Right atrium auricular region (tissue), 2 donors: ENCODE data around the gene ASPHD2. TPM values are rescaled to one million over a fixed set of nuclear protein-coding genes. Genes with fewer than 3 reads are reported as not detected.
A peak's percentile ranks its signal among the peaks of the same experiment; 100 is the strongest.

Experiments used
- DNase-seq: peaks from one replicate; pipeline ENCODE4 v3.0.0-alpha.2; 2019; ENCODE audit warnings: low spot score
- H3K27ac ChIP-seq, 2 donors: fragments of 200-600 bp; sonication (generic); 1 replicate in 1 of 2; 2 replicates in 1 of 2; pipeline ENCODE4 v1.5.1; 2016 to 2019
- H3K27me3 ChIP-seq, 2 donors: fragments of 200-600 bp; sonication (generic); one replicate each; pipeline versions ENCODE4 v1.5.1 to v1.6.0; 2017 to 2019
- H3K36me3 ChIP-seq: fragments of 200-600 bp; sonication (generic); one replicate; pipeline ENCODE4 v1.5.1; 2016
- H3K4me1 ChIP-seq, 2 donors: fragments of 200-600 bp; sonication (generic); one replicate each; pipeline versions ENCODE4 v1.5.1 to v1.6.0; 2017 to 2019
- H3K4me3 ChIP-seq, 2 donors: fragments of 200-600 bp; sonication (generic); 1 replicate in 1 of 2; 2 replicates in 1 of 2; pipeline ENCODE4 v1.5.1; 2017 to 2019; ENCODE audit warnings: mild to moderate bottlenecking in 1 of 2, moderate library complexity in 1 of 2
- H3K9me3 ChIP-seq, 2 donors: fragments of 200-600 bp; sonication (generic); one replicate each; pipeline ENCODE4 v1.5.1; 2019
- total RNA-seq, 2 donors: library from RNA; depleted of rRNA; stranded (reverse); fragments of >200 nt; gene quantifications; one replicate each; pipeline ENCODE4 v1.1.0, GENCODE V29; 2016
- TF ChIP-seq, protein P1 (sequence below), 2 donors: fragments of 200-600 bp; sonication (generic); IDR thresholded peaks; one replicate each; pipeline ENCODE4 v1.5.1; 2019; ENCODE audit warnings: antibody characterized with exemption in 2 of 2

ASPHD2 gene
- total RNA-seq, 2 donors from 2014 or later, result 0.11 to 0.71 TPM

DNA sequence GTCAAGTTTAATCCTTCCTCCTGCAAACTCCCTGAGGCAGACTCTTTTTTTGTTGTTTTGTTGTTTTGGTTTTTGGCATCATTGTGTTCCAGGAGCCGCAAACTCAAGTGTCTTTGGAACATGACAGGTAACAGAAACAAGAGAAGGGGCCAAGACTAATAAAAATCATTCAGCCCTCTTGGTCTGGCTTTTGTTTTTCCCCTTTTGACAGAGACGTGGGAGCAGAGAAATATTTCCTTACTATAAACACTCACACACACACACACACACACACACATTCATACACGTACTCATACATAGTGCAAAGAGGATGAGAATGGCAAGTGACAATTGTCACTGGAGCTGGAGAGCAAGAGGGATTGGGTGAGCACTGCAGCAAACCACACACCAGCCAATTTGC, 10.4 kb upstream of the ASPHD2 start:
- Histone ChIP-seq H3K4me3 (no peak overlapping the region), H3K36me3 (no peaks in the 10 kb centered on the region), H3K27me3 (no peaks in the 10 kb centered on the region), H3K9me3 (peaks cover 0 to 10% of the 10 kb centered on the region in 2 donors), H3K27ac (no peak overlapping the region), H3K4me1 (no peaks in the 10 kb centered on the region)
- TF ChIP-seq, protein P1, sequence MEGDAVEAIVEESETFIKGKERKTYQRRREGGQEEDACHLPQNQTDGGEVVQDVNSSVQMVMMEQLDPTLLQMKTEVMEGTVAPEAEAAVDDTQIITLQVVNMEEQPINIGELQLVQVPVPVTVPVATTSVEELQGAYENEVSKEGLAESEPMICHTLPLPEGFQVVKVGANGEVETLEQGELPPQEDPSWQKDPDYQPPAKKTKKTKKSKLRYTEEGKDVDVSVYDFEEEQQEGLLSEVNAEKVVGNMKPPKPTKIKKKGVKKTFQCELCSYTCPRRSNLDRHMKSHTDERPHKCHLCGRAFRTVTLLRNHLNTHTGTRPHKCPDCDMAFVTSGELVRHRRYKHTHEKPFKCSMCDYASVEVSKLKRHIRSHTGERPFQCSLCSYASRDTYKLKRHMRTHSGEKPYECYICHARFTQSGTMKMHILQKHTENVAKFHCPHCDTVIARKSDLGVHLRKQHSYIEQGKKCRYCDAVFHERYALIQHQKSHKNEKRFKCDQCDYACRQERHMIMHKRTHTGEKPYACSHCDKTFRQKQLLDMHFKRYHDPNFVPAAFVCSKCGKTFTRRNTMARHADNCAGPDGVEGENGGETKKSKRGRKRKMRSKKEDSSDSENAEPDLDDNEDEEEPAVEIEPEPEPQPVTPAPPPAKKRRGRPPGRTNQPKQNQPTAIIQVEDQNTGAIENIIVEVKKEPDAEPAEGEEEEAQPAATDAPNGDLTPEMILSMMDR (IDR thresholded peaks at IDR 0.05), result no peak
- DNase-seq, result no peak

DNA sequence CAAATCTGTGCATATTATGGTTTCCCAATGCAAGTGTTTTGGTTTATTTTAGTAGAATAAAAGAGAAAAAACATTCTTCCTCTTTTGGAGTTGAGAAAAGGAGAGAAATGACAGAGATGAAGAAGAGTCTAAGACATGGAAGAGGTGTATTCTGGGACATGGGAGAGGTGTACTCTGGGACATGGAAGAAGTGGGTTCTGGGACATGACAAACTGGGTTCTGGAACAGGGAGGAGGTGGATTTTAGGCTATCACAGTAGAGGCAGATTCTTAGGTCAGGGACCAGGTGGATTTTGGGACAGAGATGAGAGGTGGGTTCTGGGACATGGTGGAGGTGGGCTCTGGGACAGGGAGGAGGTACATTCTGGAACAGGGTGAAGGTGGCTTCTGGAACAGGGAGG, 2.1 kb upstream of the ASPHD2 start:
- no peak overlapping the region for H3K27ac ChIP-seq
- no peak overlapping the region for H3K4me3 ChIP-seq
- peaks cover 0 to 13% of the 10 kb centered on the region in 2 donors for H3K4me1 ChIP-seq
- no peaks in the 10 kb centered on the region for H3K36me3 ChIP-seq
- TF ChIP-seq, protein P1 (IDR thresholded peaks at IDR 0.05), result no peak
- no peak for DNase-seq
- peaks cover 0 to 10% of the 10 kb centered on the region in 2 donors for H3K9me3 ChIP-seq
- no peaks in the 10 kb centered on the region for H3K27me3 ChIP-seq

DNA sequence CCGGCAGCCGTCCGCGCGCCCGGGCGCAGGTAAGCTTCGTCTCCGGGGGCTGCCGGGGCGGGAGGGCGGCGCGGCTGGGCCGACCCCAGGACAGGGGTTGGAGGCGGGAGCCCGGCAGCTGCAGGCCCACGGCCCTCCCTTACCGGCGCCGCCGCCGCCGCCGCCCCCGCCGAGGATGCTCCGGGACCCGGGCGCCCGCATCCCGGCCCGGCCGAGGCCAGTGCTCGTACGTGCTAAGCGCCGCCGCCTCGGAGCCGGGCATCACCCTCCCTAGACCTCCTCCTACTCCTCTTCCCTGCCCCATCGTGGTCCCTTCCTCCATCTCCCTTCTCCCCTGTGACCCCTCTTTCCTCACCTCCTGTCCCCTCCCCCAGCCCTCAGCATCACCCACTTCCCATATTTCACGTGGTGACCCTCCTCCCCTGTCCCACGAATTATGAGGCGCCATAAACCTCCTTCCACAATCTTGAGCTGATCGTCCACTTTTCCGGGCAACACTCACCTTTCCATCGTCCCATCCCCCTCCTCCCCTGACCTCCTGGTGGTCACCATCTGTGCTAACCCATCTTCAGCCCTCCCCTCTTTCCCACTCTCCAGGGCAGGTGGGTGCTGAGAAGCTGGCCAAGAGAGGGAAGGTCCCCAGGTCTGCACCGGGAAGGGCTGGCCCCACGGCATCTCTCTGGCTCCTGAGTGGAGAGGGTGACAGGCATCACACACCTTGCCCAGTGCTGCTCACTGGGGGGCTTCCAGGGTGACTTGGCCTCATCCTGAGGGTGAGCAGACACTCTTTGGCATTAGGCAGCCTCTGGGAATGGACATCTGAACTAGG, 612 bp downstream of the ASPHD2 start:
- DNase-seq, result no peak
- Histone ChIP-seq H3K4me3 (peak overlapping the region; percentile 26 to 58), H3K27me3 (no peaks in the 10 kb centered on the region), H3K4me1 (peaks cover 0 to 13% of the 10 kb centered on the region in 2 donors), H3K36me3 (no peaks in the 10 kb centered on the region), H3K27ac (no peak overlapping the region), H3K9me3 (no peaks in the 10 kb centered on the region)
- TF ChIP-seq, protein P1 (IDR thresholded peaks at IDR 0.05), result no peak

DNA sequence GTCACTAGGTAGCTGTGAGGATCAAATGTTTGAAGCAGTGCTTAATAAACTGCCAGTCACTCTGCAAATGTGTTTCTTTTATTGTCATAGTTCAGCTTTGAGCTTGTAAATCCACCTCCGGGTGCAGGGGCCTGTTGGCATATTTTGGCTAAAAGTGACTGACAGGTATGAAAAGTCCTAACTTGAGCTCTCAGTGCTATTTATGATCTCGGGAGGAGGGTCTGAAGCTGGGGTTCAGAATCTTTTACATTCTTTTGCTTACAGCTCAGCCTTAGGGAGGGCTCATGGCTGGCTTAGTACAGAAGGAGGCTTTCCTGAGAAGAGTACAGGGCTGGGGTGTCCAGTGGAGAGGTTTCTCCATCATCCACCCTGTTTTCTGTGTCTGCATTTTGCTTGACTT, 1.5 kb downstream of the ASPHD2 start:
- H3K27ac ChIP-seq, result no peak overlapping the region
- no peak overlapping the region for H3K4me3 ChIP-seq
- no peaks in the 10 kb centered on the region for H3K9me3 ChIP-seq
- TF ChIP-seq, protein P1 (IDR thresholded peaks at IDR 0.05), result no peak
- peaks cover 0 to 13% of the 10 kb centered on the region in 2 donors for H3K4me1 ChIP-seq
- no peaks in the 10 kb centered on the region for H3K27me3 ChIP-seq
- H3K36me3 ChIP-seq, result no peaks in the 10 kb centered on the region
- DNase-seq, result no peak

DNA sequence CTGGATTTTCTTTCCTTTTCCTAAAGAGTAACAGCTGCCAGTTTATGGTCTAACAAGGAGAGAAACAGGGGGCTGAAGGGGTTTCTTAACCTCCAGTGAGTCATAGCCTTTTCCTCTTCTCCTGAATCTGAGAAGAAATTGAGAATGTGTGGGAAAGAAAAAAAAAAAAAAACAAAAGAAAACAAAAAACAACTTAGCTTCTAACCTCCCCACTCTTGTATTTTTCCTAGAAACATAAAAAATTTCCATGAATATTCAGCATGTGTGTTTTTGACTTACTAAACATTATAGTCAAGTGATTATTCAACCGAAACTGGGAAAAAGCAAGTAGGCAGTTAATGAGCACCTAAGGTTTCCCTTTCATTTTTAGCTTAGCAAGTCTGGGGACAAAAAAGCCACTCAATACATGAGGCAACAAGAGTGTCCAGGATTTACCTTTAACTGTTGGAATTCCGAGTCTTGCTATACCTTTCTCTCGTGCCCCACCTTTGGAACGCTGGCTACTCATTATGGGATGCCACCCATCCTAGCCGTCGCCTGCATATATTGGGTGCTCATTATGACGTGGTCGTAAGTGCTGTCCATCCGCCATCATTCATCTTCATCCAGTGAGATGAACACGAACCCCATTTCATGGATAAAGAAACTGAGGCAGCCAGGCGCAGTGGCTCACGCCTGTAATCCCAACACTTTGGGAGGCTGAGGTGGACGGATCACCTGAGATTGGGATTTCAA, 2.4 kb downstream of the ASPHD2 start:
- TF ChIP-seq, protein P1 (IDR thresholded peaks at IDR 0.05), result no peak
- Histone ChIP-seq H3K9me3 (no peaks in the 10 kb centered on the region), H3K4me3 (no peak overlapping the region), H3K4me1 (peaks cover 0 to 13% of the 10 kb centered on the region in 2 donors), H3K36me3 (no peaks in the 10 kb centered on the region), H3K27ac (no peak overlapping the region), H3K27me3 (no peaks in the 10 kb centered on the region)
- DNase-seq, result no peak
